HG02938 (cell line): ENCODE results near the gene PRTN3.

Experiments
- ATAC-seq: cut with Tn5 transposase; IDR thresholded peaks from one replicate; pipeline ENCODE4 v1.9.1; 2021; ENCODE audit warnings: mild to moderate bottlenecking, moderate library complexity; ENCODE audit not compliant: unreplicated experiment

The PRTN3 gene

GRCh38 chr19:861756-862580, 21.2 kb downstream of the PRTN3 start:
- ATAC-seq = no peak

GRCh38 chr19:862581-863314, 21.9 kb downstream of the PRTN3 start:
- no peak for ATAC-seq

GRCh38 chr19:863315-863620, 22.5 kb downstream of the PRTN3 start:
- ATAC-seq = no peak

DNA sequence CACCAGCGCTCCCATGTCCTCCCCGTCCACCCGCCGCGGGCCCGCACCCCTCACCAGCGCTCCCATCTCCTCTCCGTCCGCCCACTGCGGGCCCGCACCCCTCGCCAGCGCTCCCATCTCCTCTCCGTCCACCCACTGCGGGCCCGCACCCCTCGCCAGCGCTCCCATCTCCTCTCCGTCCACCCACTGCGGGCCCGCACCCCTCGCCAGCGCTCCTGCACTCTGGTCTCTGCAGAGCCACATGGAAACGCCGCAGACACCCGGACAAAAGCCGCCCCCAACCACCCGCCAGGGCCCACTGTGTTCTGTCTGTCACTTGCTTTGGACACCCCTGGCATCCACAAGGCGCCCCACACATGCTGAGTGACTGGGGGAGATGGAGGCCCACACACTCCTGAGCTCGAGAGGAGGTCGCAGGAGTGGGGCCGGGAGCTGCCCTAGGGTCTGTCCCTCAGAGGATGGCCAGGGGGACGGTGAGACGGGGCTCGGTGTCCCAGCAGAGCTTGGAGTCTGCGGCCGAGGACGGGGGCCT, 26.0 kb downstream of the PRTN3 start:
- no peak for ATAC-seq

- ATAC-seq = no peak
These were observed 26.5 kb downstream of the PRTN3 start for GRCh38 chr19:867301-867793.

- no peak for ATAC-seq
These were observed 27.2 kb downstream of the PRTN3 start for GRCh38 chr19:867855-868457.

GRCh38 chr19:868458-869244, 27.9 kb downstream of the PRTN3 start:
- no peak for ATAC-seq

DNA sequence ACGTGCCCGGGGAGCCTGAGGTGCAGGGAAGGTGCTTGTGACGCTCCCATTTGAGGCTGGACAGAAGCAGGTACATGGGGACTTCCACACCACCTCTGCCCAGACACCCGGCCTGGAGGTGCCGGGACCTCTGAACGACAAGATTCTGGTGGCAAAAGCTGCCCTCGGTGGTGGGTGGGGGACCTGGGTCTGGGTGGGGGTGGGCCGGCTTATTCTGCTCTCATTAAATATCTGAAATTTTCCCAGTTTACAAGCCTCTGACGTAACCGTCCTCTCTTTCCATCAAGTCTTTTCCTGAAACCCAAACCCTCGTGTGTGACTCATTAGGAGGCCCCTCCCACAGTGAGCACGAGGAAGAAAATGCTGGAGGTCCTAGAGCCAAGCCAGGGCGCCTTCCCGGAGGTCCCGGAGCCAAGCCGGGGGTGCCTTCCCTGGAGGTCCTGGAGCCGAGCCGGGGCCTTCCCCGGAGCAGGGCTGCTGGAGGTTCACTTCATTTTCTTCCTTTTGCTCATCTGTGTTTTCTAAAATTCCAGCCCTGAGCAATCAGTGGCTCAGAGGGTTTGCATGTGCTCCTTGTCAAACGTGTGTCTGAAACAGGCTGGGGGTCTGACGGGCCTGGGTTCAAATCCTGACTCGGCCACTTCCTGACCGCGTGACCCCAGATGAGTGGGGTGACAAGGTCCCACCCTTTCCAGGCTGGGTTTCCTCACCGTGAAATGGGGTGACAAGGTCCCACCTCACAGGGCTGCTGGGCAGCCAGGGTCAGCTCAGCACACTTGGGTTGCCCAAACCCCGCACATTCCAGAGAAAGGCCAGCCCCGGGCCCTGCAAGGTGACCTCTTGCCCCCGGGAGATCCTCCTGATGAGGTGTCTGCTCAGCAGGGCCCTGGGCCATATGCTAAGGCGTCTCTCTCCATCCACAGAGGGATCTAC, 28.7 kb downstream of the PRTN3 start:
- ATAC-seq = no peak

DNA sequence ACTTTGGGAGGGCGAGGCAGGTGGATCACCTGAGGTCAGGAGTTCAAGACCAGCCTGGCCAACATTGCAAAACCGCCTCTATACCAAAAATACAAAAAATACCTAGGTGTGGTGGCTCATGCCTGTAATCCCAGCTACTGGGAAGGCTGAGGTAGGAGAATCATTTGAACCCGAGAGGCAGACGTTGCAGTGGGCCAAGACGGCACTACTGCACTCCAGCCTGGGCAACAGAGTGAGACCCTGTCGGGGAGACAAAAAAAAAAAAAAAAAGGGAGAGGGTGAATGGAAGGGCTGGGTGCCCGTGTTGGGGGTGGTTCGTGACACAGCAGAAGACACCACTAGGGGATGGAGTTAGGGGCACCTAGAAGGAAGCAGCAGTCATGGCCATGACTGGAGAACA, 29.5 kb downstream of the PRTN3 start:
- no peak for ATAC-seq

- no peak for ATAC-seq
These were observed 30.2 kb downstream of the PRTN3 start for GRCh38 chr19:870963-871401.

- no peak for ATAC-seq
These were observed 30.9 kb downstream of the PRTN3 start for GRCh38 chr19:871446-872265.

DNA sequence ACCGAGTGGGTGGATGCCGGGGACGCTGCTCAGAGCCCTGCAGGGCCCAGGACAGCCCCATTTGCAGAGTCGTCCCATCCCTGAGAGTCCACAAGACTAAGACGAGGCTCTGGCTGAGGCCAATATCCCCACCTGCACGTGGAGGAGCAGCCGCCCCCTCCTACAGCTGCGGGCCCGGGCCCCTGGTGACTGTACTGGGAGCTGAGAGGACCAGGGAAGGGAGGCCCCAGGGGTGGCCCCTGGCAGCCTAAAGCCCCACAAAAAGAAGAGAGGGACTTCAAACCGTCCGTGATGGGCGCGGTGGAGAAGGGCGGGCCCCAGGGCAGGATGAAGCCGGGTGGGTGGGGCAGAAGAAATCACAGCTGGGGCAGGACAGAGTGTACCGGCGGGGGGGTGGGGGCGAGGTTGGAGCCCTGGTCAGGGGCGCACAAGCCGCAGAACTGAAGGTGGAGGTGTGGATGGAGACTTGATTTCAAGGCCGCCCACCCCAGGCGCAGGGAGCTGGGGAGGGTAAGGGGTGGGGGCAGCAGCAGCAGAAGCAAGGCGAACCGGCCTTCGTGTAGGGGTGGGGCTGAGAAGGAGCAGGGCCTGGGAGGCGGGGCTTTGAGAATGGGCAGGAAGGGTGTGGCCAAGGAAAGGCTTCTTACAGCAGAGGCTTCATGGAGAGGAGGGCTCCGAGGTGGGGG, 31.6 kb downstream of the PRTN3 start:
- ATAC-seq = no peak

GRCh38 chr19:873084-873483, 32.3 kb downstream of the PRTN3 start:
- no peak for ATAC-seq

- ATAC-seq = no peak
These were observed 32.8 kb downstream of the PRTN3 start for GRCh38 chr19:873561-874041.

DNA sequence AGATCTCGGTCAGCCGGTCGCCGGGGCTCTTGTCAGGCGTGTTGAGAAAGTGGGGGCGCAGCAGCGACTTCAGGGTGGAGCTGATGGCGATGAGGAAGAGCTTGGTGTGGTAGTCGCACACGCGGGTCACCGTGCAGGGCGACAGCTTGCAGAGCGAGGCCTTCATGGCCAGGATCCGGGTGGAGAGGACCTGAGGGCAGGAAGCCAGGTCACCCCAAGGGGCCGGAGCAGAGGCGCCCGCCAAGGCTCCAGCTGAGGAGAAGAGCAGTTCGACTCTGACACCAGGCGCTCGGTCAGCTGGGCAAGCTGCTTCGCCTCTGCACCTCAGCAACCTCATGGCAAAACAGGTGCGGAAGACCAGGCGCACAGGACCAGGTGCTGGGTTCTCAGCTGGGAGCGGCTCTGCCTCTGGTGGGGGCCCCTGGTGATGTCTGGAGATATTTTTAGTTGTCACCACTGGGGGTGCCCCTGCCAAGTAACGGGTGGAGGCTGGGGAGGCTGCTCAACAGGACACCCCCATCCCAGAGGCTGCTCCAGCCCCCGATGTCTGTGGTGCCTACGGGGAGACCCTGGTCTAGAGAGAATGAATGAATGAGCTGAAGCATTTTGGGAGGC, 34.6 kb downstream of the PRTN3 start:
- ATAC-seq = no peak

GRCh38 chr19:876089-876488, 35.3 kb downstream of the PRTN3 start:
- ATAC-seq = no peak

DNA sequence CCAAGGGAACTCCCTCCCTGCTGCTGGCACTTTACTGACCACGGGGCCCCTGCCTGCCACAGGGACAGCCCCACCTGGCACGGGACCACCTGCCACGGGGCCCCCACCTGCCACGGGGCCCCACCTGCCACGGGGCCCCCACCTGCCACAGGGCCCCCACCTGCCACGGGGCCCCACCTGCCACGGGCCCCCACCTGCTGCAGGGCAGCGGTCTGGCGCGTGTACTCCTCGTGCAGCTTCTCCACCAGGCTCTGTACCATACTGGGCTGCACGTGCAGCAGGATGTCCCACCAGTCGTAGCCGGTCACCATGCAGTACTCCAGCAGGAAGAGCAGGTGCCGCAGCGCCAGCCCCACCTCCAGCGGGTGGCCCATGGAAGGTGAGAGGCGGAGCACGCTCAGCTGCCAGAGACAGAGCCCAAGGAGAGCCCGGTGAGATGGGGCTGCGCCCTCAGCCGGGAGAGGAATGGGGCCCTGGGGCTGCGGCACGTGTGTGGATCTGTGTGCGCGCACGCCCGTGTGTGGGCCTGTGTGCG, 36.0 kb downstream of the PRTN3 start:
- no peak for ATAC-seq
